Measurements from ENCODE around the gene ARHGEF17. TPM values are rescaled to one million over a fixed set of nuclear protein-coding genes. Genes with fewer than 3 reads are reported as not detected.
A peak's percentile ranks its signal among the peaks of the same experiment; 100 is the strongest.

The ARHGEF17 gene
- total and polyA plus RNA-seq, 10 donors, result 5.1 to 48.5 (median 29.0) TPM

- Histone ChIP-seq H3K4me3 (no peak overlapping the region), H3K4me1 (peaks cover 4 to 33% (median 19%) of the 10 kb centered on the region in 6 donors), H3K27ac (peak overlapping the region in 1 of 8 donors; percentile 2), H3K27me3 (replicated peaks in 1 of 7) (peaks cover 0 to 14% (median 0%) of the 10 kb centered on the region in 7 donors), H3K9me3 (no peaks in the 10 kb centered on the region), H3K36me3 (peaks cover 0 to 56% (median 11%) of the 10 kb centered on the region in 6 donors)
- TF ChIP-seq POLR2A (IDR thresholded peaks at IDR 0.05) (no peak), POLR2AphosphoS5 (IDR thresholded peaks at IDR 0.05) (no peak), CTCF (IDR thresholded peaks at IDR 0.05 in 8 of 11, conservative IDR thresholded peaks at IDR 0.05 in 3 of 11) (no peak)
- DNase-seq, result no peak
- intact Hi-C loops (cut with DNase I; ENCODE audit: low total_unique reads), result no loop called here
- 66 to 93% (median 88%) methylated on average over 3 of the region's 3 CpGs for WGBS, 5 donors
These were observed 10.4 kb upstream of the ARHGEF17 start for GRCh38 chr11:73297702-73298101.

GRCh38 chr11:73298233-73298632, 9.8 kb upstream of the ARHGEF17 start:
- H3K4me3 ChIP-seq, result no peak overlapping the region
- peaks cover 3 to 28% (median 17%) of the 10 kb centered on the region in 6 donors for H3K4me1 ChIP-seq
- no peak for DNase-seq
- no peaks in the 10 kb centered on the region for H3K9me3 ChIP-seq
- intact Hi-C loops (cut with DNase I; ENCODE audit: low total_unique reads), result no loop called here
- peaks cover 0 to 19% (median 0%) of the 10 kb centered on the region in 7 donors for H3K27me3 ChIP-seq (replicated peaks in 1 of 7)
- TF ChIP-seq POLR2A (IDR thresholded peaks at IDR 0.05) (no peak), CTCF (IDR thresholded peaks at IDR 0.05 in 8 of 11, conservative IDR thresholded peaks at IDR 0.05 in 3 of 11) (no peak), POLR2AphosphoS5 (IDR thresholded peaks at IDR 0.05) (no peak)
- WGBS, 5 donors, result 72 to 96% (median 88%) methylated on average over 5 of the region's 5 CpGs
- H3K36me3 ChIP-seq, result peaks cover 0 to 56% (median 11%) of the 10 kb centered on the region in 6 donors
- no peak overlapping the region for H3K27ac ChIP-seq

- H3K9me3 ChIP-seq, result no peaks in the 10 kb centered on the region
- intact Hi-C loops (cut with DNase I; ENCODE audit: low total_unique reads), result no loop called here
These were observed 8.3 kb upstream of the ARHGEF17 start for GRCh38 chr11:73299751-73300150.

More at GRCh38 chr11:73299751-73300150, 8.3 kb upstream of the ARHGEF17 start:
- TF ChIP-seq POLR2AphosphoS5 (IDR thresholded peaks at IDR 0.05) (no peak), CTCF (IDR thresholded peaks at IDR 0.05 in 8 of 11, conservative IDR thresholded peaks at IDR 0.05 in 3 of 11) (no peak), POLR2A (IDR thresholded peaks at IDR 0.05) (no peak)
- Histone ChIP-seq H3K4me1 (peaks cover 0 to 24% (median 12%) of the 10 kb centered on the region in 6 donors), H3K36me3 (peaks cover 0 to 56% (median 11%) of the 10 kb centered on the region in 6 donors), H3K27me3 (replicated peaks in 1 of 7) (peaks cover 0 to 19% (median 0%) of the 10 kb centered on the region in 7 donors), H3K4me3 (no peak overlapping the region), H3K27ac (no peak overlapping the region)
- no peak for DNase-seq
- 77 to 93% (median 89%) methylated on average over 5 to 10 of the region's 10 CpGs for WGBS, 5 donors

Data from spleen (tissue), 11 donors.